Endothelial cell of umbilical vein (primary cell): ENCODE results near the gene ZNF783. TPM values are rescaled to one million over a fixed set of nuclear protein-coding genes. Genes with fewer than 3 reads are reported as not detected.

Experiments
- BruUV-seq: library from RNA; stranded (reverse); fragments of 400-500 nt; replicated peaks from 2 replicates; lab custom pipeline; 2021; lab: Mats Ljungman, UMichigan
- CTCF ChIA-PET: fragments of 300-600, 350-600 bp; sonication (Branson Sonifier 250); formaldehyde crosslinking; loops from one replicate; lab custom pipeline; 2021; ENCODE audit warnings: antibody characterized with exemption, inconsistent platforms; lab: Charles Lee
- POLR2A ChIA-PET: fragments of 300-600, 350-600 bp; sonication (Branson Sonifier 250); formaldehyde crosslinking; loops from one replicate; lab custom pipeline; 2021; ENCODE audit warnings: antibody characterized with exemption, inconsistent platforms; lab: Charles Lee
- DNase-seq: peaks from one replicate; pipeline ENCODE4 v3.0.0-alpha.2; 2011; ENCODE audit warnings: low read depth, low spot score
- FAIRE-seq: peaks from 2 replicates; lab custom pipeline; 2011; peaks lifted over from hg19 to GRCh38; lab: Jason Lieb, UNC
- H2AFZ ChIP-seq: 2 replicates; pipeline ENCODE4 v1.6.0; 2012; ENCODE audit warnings: low read depth, low read length, control low read depth, inconsistent platforms
- H3K27ac ChIP-seq: 2 replicates; pipeline ENCODE4 v1.5.1; 2011; ENCODE audit warnings: low read depth, mild to moderate bottlenecking, control low read depth, low read length, moderate library complexity; ENCODE audit not compliant: insufficient read depth
- H3K27me3 ChIP-seq, 2 experiments: 2 replicates each; pipeline versions ENCODE4 v1.6.0 to v1.6.1; 2011; ENCODE audit warnings: low read length in 2 of 2, mixed read lengths in 1 of 2; ENCODE audit not compliant: control insufficient read depth in 2 of 2, insufficient read depth in 2 of 2
- H3K36me3 ChIP-seq, 2 experiments: 2 replicates in 1 of 2; 3 replicates in 1 of 2; pipeline ENCODE4 v1.5.1; 2011; ENCODE audit warnings: low read length in 2 of 2, mild to moderate bottlenecking in 1 of 2, moderate library complexity in 1 of 2; ENCODE audit not compliant: control insufficient read depth in 2 of 2, insufficient read depth in 2 of 2; ENCODE audit errors: extremely low read depth in 1 of 2
- H3K4me1 ChIP-seq: 3 replicates; pipeline ENCODE4 v1.5.1; 2011; ENCODE audit warnings: mild to moderate bottlenecking, low read length; ENCODE audit not compliant: control insufficient read depth, insufficient read depth; ENCODE audit errors: extremely low read depth
- H3K4me2 ChIP-seq: 2 replicates; pipeline ENCODE4 v1.6.1; 2011; ENCODE audit warnings: low read length, control low read depth, mixed read lengths; ENCODE audit not compliant: insufficient read depth
- H3K4me3 ChIP-seq, 3 experiments: fragments of 200-600 bp in 1 of 3; sonication (generic), shearing (Covaris generic) in 1 of 3; replicated peaks in 1 of 3; 2 replicates each; pipeline ENCODE4 v1.5.1; 2011 to 2016; ENCODE audit warnings: control low read depth in 3 of 3, low read length in 3 of 3, mild to moderate bottlenecking in 2 of 3, inconsistent platforms in 1 of 3, low read depth in 1 of 3, moderate library complexity in 1 of 3; ENCODE audit not compliant: insufficient read depth in 1 of 3
- H3K79me2 ChIP-seq: 2 replicates; pipeline ENCODE4 v1.6.0; 2012; ENCODE audit warnings: low read length, inconsistent platforms; ENCODE audit not compliant: control insufficient read depth, insufficient read depth
- H3K9ac ChIP-seq: replicated peaks from 2 replicates; pipeline ENCODE3; 2011; ENCODE audit warnings: low read length, control low read depth; ENCODE audit not compliant: insufficient read depth; ENCODE audit errors: extremely low read depth
- H3K9me1 ChIP-seq: replicated peaks from 3 replicates; pipeline ENCODE4 v1.6.0; 2011; ENCODE audit warnings: mild to moderate bottlenecking, low read length; ENCODE audit not compliant: control insufficient read depth, insufficient read depth; ENCODE audit errors: extremely low read depth
- H3K9me3 ChIP-seq: replicated peaks from 2 replicates; pipeline ENCODE4 v1.5.1; 2012; ENCODE audit warnings: low read length, inconsistent platforms; ENCODE audit not compliant: control insufficient read depth, insufficient read depth
- H4K20me1 ChIP-seq: replicated peaks from 2 replicates; pipeline ENCODE3; 2011; ENCODE audit warnings: mild to moderate bottlenecking, low read length; ENCODE audit not compliant: control insufficient read depth, insufficient read depth; ENCODE audit errors: extremely low read depth
- EZH2 ChIP-seq: IDR thresholded peaks from 2 replicates; pipeline ENCODE4 v1.6.1; 2012; ENCODE audit warnings: borderline replicate concordance, low read depth, mild to moderate bottlenecking, moderate library complexity, low read length, inconsistent platforms; ENCODE audit not compliant: severe bottlenecking
- FOS ChIP-seq: IDR thresholded peaks from 2 replicates; pipeline ENCODE4 v1.6.1; 2011; ENCODE audit warnings: mild to moderate bottlenecking, low read length, moderate library complexity, borderline replicate concordance; ENCODE audit not compliant: insufficient read depth
- JUN ChIP-seq: IDR thresholded peaks from 2 replicates; pipeline ENCODE4 v1.6.1; 2011; ENCODE audit warnings: borderline replicate concordance, low read depth; ENCODE audit not compliant: insufficient read length, insufficient read depth
- MYC ChIP-seq: IDR thresholded peaks from one replicate; pipeline ENCODE4 v1.6.1; 2011; ENCODE audit warnings: mild to moderate bottlenecking, low read depth, low read length
- dilution Hi-C: fragments of 300-500 bp; cut with MboI; formaldehyde crosslinking; loops from one replicate; pipeline ENCODE4 v1.15.0; 2019; ENCODE audit warnings: low sequenced_read_pairs; ENCODE audit not compliant: extremely low pct_ligation_motif_present
- intact Hi-C: fragments of 100-400 bp; cut with micrococcal nuclease; formaldehyde crosslinking; loops from one replicate; pipeline ENCODE4 v1.10.0; 2022
- polyA plus RNA-seq, 4 experiments: library from polyadenylated mRNA; depleted of rRNA in 3 of 4; stranded (reverse) in 3 of 4; unstranded in 1 of 4; fragments of >200 nt; gene quantifications; 2 replicates each; pipeline versions ENCODE4 v1.2.1 to v1.2.3, GENCODE V29; 2011 to 2012; ENCODE audit warnings: missing spikeins in 1 of 4
- total RNA-seq: library from RNA; stranded (reverse); gene quantifications from 2 replicates; pipeline ENCODE4 v1.2.3, GENCODE V29; 2021

The ZNF783 gene
- total and polyA plus RNA-seq, 2 donors (not counting 3 experiments of a cell fraction or from before 2014, with no cell fraction given), result 7.3 to 9.8 TPM

DNA sequence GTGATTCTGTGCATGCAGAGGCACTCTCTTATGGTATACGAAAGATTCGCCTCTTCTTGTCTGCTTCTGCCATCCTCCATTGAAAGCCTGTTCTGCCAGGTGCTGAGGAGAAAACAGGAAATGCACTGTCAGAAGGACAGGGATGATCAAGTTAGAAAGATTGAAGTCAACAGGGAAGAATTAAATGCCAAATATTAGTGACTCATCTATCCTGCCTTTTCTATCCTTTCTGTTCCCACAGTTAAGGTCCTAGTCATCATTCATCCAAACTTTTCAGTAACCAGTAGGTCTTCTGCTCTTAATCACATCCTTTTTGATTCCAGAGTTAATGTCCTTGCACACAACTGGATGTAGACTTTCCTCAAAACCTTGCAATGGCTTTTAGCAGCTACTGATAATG, 4.8 kb upstream of the ZNF783 start:
- peaks cover 4 to 25% of the 10 kb centered on the region in 2 experiments for H3K36me3 ChIP-seq
- H3K9me1 ChIP-seq, result no peaks in the 10 kb centered on the region
- H3K4me3 ChIP-seq, result no peak overlapping the region
- no peak overlapping the region for H3K4me2 ChIP-seq
- intact Hi-C loops, result no loop called here
- H3K9me3 ChIP-seq, result no peaks in the 10 kb centered on the region
- dilution Hi-C loops, result no loop called here
- FAIRE-seq, result peak; percentile 63
- no peaks in the 10 kb centered on the region for H4K20me1 ChIP-seq
- no peaks in the 10 kb centered on the region for H3K79me2 ChIP-seq
- no peak for DNase-seq
- no peaks in the 10 kb centered on the region for H3K27me3 ChIP-seq
- H3K4me1 ChIP-seq, result peaks cover 3% of the 10 kb centered on the region
- no peak overlapping the region for H2AFZ ChIP-seq
- BruUV-seq, result no TSS peak
- H3K9ac ChIP-seq, result no peak overlapping the region
- TF ChIP-seq FOS (peak; percentile 54), EZH2 (no peak)
- POLR2A ChIA-PET, result no interaction called here
- no peak overlapping the region for H3K27ac ChIP-seq
- CTCF ChIA-PET, result no interaction called here

DNA sequence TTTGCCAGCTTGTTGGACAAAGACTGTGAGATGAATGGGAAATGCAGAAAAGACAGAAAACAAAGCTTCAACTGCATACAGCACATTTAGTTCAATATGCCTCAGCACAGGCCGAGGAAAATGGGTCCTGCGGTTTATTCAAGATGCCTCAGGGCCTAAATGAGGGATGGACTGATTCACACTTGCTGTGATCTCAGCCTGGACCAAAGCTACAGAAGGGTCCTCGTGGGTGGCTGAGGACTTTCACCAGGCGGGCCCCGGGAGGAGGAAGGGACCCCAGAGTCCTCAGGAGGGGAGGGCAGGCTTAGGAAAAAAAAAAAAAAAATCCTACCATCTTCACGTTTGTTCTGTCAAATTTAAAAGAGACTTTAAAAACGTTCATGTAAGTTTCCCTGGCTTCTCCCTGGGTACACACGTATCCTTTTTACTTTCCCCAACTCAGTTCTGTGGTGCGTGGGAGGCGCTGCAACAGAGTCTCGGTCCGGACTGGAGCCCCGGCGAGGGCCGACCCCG, 624 bp upstream of the ZNF783 start:
- peak overlapping the region; percentile 49 for H3K9ac ChIP-seq
- intact Hi-C loops (loop anchor here (1.0 to 5.0 kb wide), 2 partner anchors 22 to 456 kb away; partner anchors contain the start of gene ZNF212), dilution Hi-C loops (no loop called here)
- no peaks in the 10 kb centered on the region for H4K20me1 ChIP-seq
- FAIRE-seq (peak; percentile 72), DNase-seq (no peak)
- H3K4me3 ChIP-seq, result peak overlapping the region; percentile 19 to 61 (median 44)
- TF ChIP-seq JUN (no peak), MYC (no peak)
- no peaks in the 10 kb centered on the region for H3K9me1 ChIP-seq
- no peaks in the 10 kb centered on the region for H3K79me2 ChIP-seq
- H2AFZ ChIP-seq, result peak overlapping the region; percentile 95
- H3K36me3 ChIP-seq, result peaks cover 0 to 4% of the 10 kb centered on the region in 2 experiments
- peak overlapping the region; percentile 20 for H3K27ac ChIP-seq
- no peaks in the 10 kb centered on the region for H3K27me3 ChIP-seq
- H3K4me1 ChIP-seq, result peaks cover 3% of the 10 kb centered on the region
- BruUV-seq, result TSS peak; percentile 62
- H3K9me3 ChIP-seq, result no peaks in the 10 kb centered on the region
- H3K4me2 ChIP-seq, result peak overlapping the region; percentile 79
- POLR2A ChIA-PET, result interaction anchor here (0.5 to 0.9 kb wide), 4 partner anchors 14 to 173 kb away, joined by 4 to 11 read pairs (median 7); no protein-coding TSS in a partner anchor
- CTCF ChIA-PET, result interaction anchor here (0.6 to 2.2 kb wide), 26 partner anchors 9 to 364 kb away, joined by 3 to 19 read pairs (median 5); partner anchors contain the start of genes ZNF282, ZNF398 and ZNF777
